Suprapubic skin (tissue), 4 donors: ENCODE data around the gene ZBTB40. TPM values are rescaled to one million over a fixed set of nuclear protein-coding genes. Genes with fewer than 3 reads are reported as not detected.

ENCODE experiments used
- DNase-seq, 2 donors: peaks; one replicate each; pipeline ENCODE4 v3.0.0-alpha.2; 2019; ENCODE audit warnings: low spot score in 2 of 2
- H3K27ac ChIP-seq: fragments of 200-600 bp; sonication (generic); one replicate; pipeline ENCODE4 v1.5.1; 2019
- H3K27me3 ChIP-seq: fragments of 200-600 bp; sonication (generic); one replicate; pipeline ENCODE4 v1.5.1; 2019
- H3K36me3 ChIP-seq: fragments of 200-600 bp; sonication (generic); one replicate; pipeline ENCODE4 v1.5.1; 2019
- H3K4me1 ChIP-seq: fragments of 200-600 bp; sonication (generic); one replicate; pipeline ENCODE4 v1.5.1; 2019
- H3K4me3 ChIP-seq: fragments of 200-600 bp; sonication (generic); one replicate; pipeline ENCODE4 v1.5.1; 2019; ENCODE audit warnings: mild to moderate bottlenecking
- H3K9me3 ChIP-seq: fragments of 200-600 bp; sonication (generic); one replicate; pipeline ENCODE4 v1.5.1; 2019
- EP300 ChIP-seq: sonication (generic); formaldehyde crosslinking; IDR thresholded peaks from one replicate; pipeline ENCODE4 v1.6.1; 2017; ENCODE audit warnings: antibody characterized with exemption
- POLR2A ChIP-seq, 2 donors: fragments of 450-650 bp; IDR thresholded peaks; one replicate each; pipeline ENCODE4 v1.6.1; 2017; ENCODE audit warnings: antibody characterized with exemption in 2 of 2, mild to moderate bottlenecking in 2 of 2, moderate library complexity in 2 of 2
- POLR2AphosphoS5 ChIP-seq, 3 donors: sonication (generic); formaldehyde crosslinking; IDR thresholded peaks; one replicate each; pipeline ENCODE4 v1.6.1; 2017; ENCODE audit warnings: antibody characterized with exemption in 3 of 3
- WGBS: methylation state at CpG from one replicate; pipeline ENCODE4 v1.1.5; 2018; 5-methylcytosine and 5-hydroxymethylcytosine counted together
- total RNA-seq, 4 donors: library from RNA; depleted of rRNA; stranded (reverse); fragments of >200 nt; gene quantifications; one replicate each; pipeline ENCODE4 v1.1.0, GENCODE V29; 2016
- TF ChIP-seq, protein P1 (sequence below), 2 donors: fragments of 200-600 bp in 1 of 2; fragments of 450-650 bp in 1 of 2; sonication (generic) in 1 of 2; IDR thresholded peaks; one replicate each; pipeline ENCODE4 v1.5.1; 2016 to 2019; ENCODE audit warnings: antibody characterized with exemption in 2 of 2, mild to moderate bottlenecking in 1 of 2, moderate library complexity in 1 of 2

ZBTB40 gene
- total RNA-seq, 4 donors from 2014 or later = 12.7 to 36.0 (median 17.5) TPM

DNA sequence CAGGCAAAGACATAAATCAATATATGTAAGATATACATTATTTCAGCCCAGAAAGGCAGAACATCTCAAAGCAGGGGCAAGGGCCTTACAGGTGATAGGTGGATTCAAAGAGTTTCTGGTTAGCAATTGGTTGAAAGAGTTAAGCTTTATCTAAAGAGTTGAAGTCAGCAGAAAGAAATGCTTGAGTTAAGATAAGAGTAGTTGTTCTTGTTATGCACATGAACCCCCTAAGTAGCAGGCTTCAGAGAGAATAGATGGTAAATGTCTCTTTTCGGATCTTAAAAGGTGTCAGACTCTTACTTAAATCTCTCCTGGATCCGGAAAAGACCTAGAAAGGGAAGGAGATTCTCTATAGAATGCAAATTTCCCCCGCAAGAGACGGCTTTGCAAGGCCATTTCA is 8.3 kb upstream of the ZBTB40 start:
- TF ChIP-seq EP300 = no peak
- no peak for TF ChIP-seq POLR2AphosphoS5 (IDR thresholded peaks at IDR 0.05)
- TF ChIP-seq, protein P1, sequence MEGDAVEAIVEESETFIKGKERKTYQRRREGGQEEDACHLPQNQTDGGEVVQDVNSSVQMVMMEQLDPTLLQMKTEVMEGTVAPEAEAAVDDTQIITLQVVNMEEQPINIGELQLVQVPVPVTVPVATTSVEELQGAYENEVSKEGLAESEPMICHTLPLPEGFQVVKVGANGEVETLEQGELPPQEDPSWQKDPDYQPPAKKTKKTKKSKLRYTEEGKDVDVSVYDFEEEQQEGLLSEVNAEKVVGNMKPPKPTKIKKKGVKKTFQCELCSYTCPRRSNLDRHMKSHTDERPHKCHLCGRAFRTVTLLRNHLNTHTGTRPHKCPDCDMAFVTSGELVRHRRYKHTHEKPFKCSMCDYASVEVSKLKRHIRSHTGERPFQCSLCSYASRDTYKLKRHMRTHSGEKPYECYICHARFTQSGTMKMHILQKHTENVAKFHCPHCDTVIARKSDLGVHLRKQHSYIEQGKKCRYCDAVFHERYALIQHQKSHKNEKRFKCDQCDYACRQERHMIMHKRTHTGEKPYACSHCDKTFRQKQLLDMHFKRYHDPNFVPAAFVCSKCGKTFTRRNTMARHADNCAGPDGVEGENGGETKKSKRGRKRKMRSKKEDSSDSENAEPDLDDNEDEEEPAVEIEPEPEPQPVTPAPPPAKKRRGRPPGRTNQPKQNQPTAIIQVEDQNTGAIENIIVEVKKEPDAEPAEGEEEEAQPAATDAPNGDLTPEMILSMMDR (IDR thresholded peaks at IDR 0.05) = no peak
- TF ChIP-seq POLR2A (IDR thresholded peaks at IDR 0.05) = no peak
- Histone ChIP-seq H3K27me3 (no peaks in the 10 kb centered on the region), H3K36me3 (no peaks in the 10 kb centered on the region), H3K4me1 (no peaks in the 10 kb centered on the region), H3K9me3 (no peaks in the 10 kb centered on the region), H3K4me3 (no peak overlapping the region), H3K27ac (no peak overlapping the region)
- DNase-seq = no peak
- WGBS = 56% methylated on average over 4 of the region's 4 CpGs

DNA sequence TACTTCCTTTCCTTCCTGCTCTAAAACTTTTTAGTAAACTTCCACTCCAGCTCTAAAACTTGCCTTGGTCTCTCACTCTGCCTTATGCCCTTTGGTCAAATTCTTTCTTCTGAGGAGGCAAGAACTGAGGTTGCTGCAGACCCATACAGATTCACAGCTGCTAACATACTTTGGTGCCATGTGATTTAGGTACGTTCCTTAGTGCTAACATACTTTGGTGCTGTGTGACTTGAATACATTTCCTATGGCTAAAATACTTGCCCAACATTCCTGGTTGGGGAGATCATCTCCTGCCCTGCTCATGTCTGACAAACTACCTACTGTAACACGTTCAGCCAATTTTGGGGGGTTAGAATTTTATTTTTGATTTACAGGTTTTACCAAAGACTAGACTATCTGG is 6.8 kb upstream of the ZBTB40 start:
- Histone ChIP-seq H3K27me3 (no peaks in the 10 kb centered on the region), H3K4me1 (no peaks in the 10 kb centered on the region), H3K36me3 (no peaks in the 10 kb centered on the region), H3K9me3 (no peaks in the 10 kb centered on the region), H3K27ac (no peak overlapping the region), H3K4me3 (no peak overlapping the region)
- TF ChIP-seq, protein P1 (IDR thresholded peaks at IDR 0.05) = no peak
- no peak for TF ChIP-seq POLR2A (IDR thresholded peaks at IDR 0.05)
- TF ChIP-seq EP300 = no peak
- no peak for TF ChIP-seq POLR2AphosphoS5 (IDR thresholded peaks at IDR 0.05)
- DNase-seq = no peak
- WGBS = 89% methylated on average over 2 of the region's 2 CpGs

DNA sequence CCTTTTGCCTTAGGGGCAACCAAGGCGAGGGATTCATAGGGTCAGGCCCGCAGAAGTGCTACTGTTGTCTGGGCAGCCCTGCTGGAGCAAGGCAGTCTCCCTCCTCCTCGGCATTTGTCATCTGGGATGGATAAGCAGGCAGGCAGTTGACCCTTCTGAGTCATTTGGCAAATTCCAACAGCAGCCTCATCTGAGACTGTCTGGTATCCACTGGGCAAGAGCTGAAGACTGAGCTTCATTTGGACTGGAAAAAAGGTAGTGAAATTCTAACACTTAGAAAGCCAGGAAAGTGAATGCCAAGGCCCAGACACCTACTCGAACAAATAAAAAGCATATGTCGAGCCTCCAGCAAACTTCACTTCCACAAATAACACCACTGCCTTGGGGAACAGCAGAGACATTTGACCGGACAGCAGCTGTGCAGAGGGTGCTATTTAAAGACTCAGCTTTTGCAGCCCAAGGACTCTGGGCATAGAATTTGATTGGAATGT is 4.0 kb upstream of the ZBTB40 start:
- Histone ChIP-seq H3K4me3 (no peak overlapping the region), H3K4me1 (peaks cover 4% of the 10 kb centered on the region), H3K27me3 (no peaks in the 10 kb centered on the region), H3K36me3 (no peaks in the 10 kb centered on the region), H3K9me3 (no peaks in the 10 kb centered on the region), H3K27ac (no peak overlapping the region)
- WGBS = 34% methylated on average over 5 of the region's 6 CpGs
- TF ChIP-seq POLR2A (IDR thresholded peaks at IDR 0.05) = no peak
- TF ChIP-seq, protein P1 (IDR thresholded peaks at IDR 0.05) = no peak
- no peak for TF ChIP-seq EP300
- no peak for TF ChIP-seq POLR2AphosphoS5 (IDR thresholded peaks at IDR 0.05)
- DNase-seq = no peak

DNA sequence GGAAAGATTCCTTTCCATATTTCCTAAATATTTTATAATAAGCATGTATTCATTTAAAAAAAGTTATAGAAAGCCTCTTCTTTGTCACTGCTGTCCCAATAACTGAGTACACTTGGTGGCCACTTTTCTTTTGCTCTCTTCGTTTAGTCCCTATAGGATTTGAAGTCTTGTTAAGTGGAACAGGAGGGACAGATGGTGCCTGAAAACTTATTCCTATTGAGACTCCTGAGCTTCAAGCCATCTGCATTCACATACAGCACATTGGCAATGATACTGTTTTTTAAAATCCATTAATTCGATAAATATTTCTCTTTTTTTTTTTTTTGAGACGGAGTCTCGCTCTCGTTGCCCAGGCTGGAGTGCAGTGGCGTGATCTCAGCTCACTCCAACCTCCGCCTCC is 2.0 kb upstream of the ZBTB40 start:
- no peak for DNase-seq
- no peak overlapping the region for H3K27ac ChIP-seq
- H3K4me3 ChIP-seq = no peak overlapping the region
- 96% methylated on average over 7 of the region's 7 CpGs for WGBS
- no peaks in the 10 kb centered on the region for H3K36me3 ChIP-seq
- no peaks in the 10 kb centered on the region for H3K27me3 ChIP-seq
- H3K4me1 ChIP-seq = peaks cover 11% of the 10 kb centered on the region
- TF ChIP-seq POLR2A (IDR thresholded peaks at IDR 0.05) (no peak), EP300 (no peak), POLR2AphosphoS5 (IDR thresholded peaks at IDR 0.05) (no peak)
- TF ChIP-seq, protein P1 (IDR thresholded peaks at IDR 0.05) = no peak
- no peaks in the 10 kb centered on the region for H3K9me3 ChIP-seq

DNA sequence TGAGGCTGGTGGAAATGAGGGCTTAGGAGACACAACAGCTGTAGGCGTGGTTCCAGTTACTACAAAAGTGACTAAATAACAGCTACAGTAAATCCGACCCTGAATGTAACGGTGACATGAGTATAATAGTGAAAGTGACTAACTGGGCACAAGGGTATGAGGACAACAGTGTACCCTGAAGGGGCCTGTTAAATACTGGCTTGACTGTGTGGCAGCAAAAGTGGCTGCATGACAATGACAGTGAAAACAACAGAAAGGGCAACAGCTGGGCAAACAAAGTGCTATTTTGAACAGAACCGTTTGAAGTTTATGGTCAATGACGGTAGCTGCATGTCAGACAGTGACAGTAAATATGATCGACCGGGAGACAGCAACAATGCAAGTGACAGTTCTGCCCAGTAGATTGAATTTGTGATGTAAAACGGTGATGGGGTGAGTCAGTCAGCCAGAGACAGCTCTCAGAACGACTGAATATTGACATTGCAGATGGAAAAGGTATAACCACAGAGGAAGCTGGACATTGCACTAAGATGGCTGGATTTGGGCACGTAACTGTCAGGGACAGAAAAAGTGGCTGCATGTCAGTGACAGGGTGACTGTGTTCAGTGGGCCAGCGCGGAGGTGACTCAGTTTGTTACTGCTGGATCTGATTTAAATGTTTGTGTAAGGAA is 1.2 kb upstream of the ZBTB40 start:
- Histone ChIP-seq H3K9me3 (no peaks in the 10 kb centered on the region), H3K4me3 (no peak overlapping the region), H3K4me1 (peaks cover 11% of the 10 kb centered on the region), H3K36me3 (no peaks in the 10 kb centered on the region), H3K27ac (no peak overlapping the region), H3K27me3 (no peaks in the 10 kb centered on the region)
- no peak for DNase-seq
- WGBS = 78% methylated on average over 12 of the region's 12 CpGs
- no peak for TF ChIP-seq POLR2A (IDR thresholded peaks at IDR 0.05)
